ENCODE measurements around the gene ZNF474.

GRCh38 chr5:122126177-122126755 lies 3.1 kb upstream of the ZNF474 start:
- no peak for TF ChIP-seq CTCF (conservative IDR thresholded peaks at IDR 0.05; ENCODE audit: low read depth, low read length)
- no peak for TF ChIP-seq EZH2 (IDR thresholded peaks at IDR 0.05; ENCODE audit: low read length, unreplicated experiment)

Measured in PC-3 (cell line).